Smooth muscle cell (in vitro differentiated cells): ENCODE results near the gene SELENOI. TPM values are rescaled to one million over a fixed set of nuclear protein-coding genes. Genes with fewer than 3 reads are reported as not detected.

Experiments
- DNase-seq: peaks from one replicate; lab custom pipeline; 2025; ENCODE audit not compliant: unreplicated experiment; lab: John Stamatoyannopoulos, UW
- H2AFZ ChIP-seq: fragments of 200-600 bp; sonication (generic); 2 replicates; pipeline ENCODE4 v1.6.0; 2016; ENCODE audit warnings: antibody characterized with exemption, low read depth, mild to moderate bottlenecking
- H3F3A ChIP-seq: fragments of 200-600 bp; sonication (generic); 2 replicates; pipeline ENCODE4 v1.6.0; 2017; ENCODE audit warnings: antibody characterized with exemption, low read depth
- H3K27ac ChIP-seq: fragments of 200-600 bp; sonication (generic); 2 replicates; pipeline ENCODE4 v1.5.1; 2016; ENCODE audit warnings: low read depth, mild to moderate bottlenecking
- H3K27me3 ChIP-seq: fragments of 200-600 bp; sonication (generic); 2 replicates; pipeline ENCODE4 v1.6.1; 2016; ENCODE audit warnings: low read depth, mild to moderate bottlenecking
- H3K36me3 ChIP-seq: fragments of 200-600 bp; sonication (generic); 2 replicates; pipeline ENCODE4 v1.5.1; 2016; ENCODE audit warnings: low read depth
- H3K4me1 ChIP-seq: fragments of 200-600 bp; sonication (generic); 2 replicates; pipeline ENCODE4 v1.5.1; 2016; ENCODE audit warnings: low read depth
- H3K4me2 ChIP-seq: fragments of 200-600 bp; sonication (generic); 2 replicates; pipeline ENCODE4 v1.6.0; 2016; ENCODE audit warnings: mild to moderate bottlenecking
- H3K4me3 ChIP-seq: fragments of 200-600 bp; sonication (generic); 2 replicates; pipeline ENCODE4 v1.5.1; 2016; ENCODE audit warnings: mild to moderate bottlenecking
- H3K79me2 ChIP-seq: fragments of 200-600 bp; sonication (generic); 2 replicates; pipeline ENCODE4 v1.6.0; 2016; ENCODE audit warnings: low read depth, mild to moderate bottlenecking
- H3K9ac ChIP-seq: fragments of 200-600 bp; sonication (generic); 2 replicates; pipeline ENCODE4 v1.6.0; 2016; ENCODE audit warnings: low read depth
- H3K9me3 ChIP-seq: fragments of 200-600 bp; sonication (generic); replicated peaks from 2 replicates; pipeline ENCODE4 v1.5.1; 2016; ENCODE audit warnings: low read depth
- H4K20me1 ChIP-seq: fragments of 200-600 bp; sonication (generic); 2 replicates; pipeline ENCODE4 v1.6.0; 2016; ENCODE audit warnings: low read depth
- CTCF ChIP-seq: fragments of 200-600 bp; sonication (generic); IDR thresholded peaks from 2 replicates; pipeline ENCODE4 v1.5.1; 2017; ENCODE audit warnings: borderline replicate concordance, mild to moderate bottlenecking, antibody characterized with exemption; ENCODE audit not compliant: insufficient read depth, poor library complexity, severe bottlenecking
- WGBS: methylation state at CpG from one replicate; pipeline ENCODE4 v1.1.7; 2016; ENCODE audit warnings: low lambda C conversion rate; 5-methylcytosine and 5-hydroxymethylcytosine counted together
- polyA plus RNA-seq: library from polyadenylated mRNA; unstranded; fragments of >200 nt; fragmentation: Nextera tagmentation; extraction: Ambion mirVana; gene quantifications from 2 replicates; pipeline ENCODE4 v1.2.1, GENCODE V29; 2016
- total RNA-seq: library from RNA; depleted of rRNA; stranded (reverse); fragments of >200 nt; gene quantifications from 2 replicates; pipeline ENCODE4 v1.2.3, GENCODE V29; 2014

The SELENOI gene
- total and polyA plus RNA-seq, 2 experiments from 2014 or later, result 3.3 to 26.3 TPM

- no peaks in the 10 kb centered on the region for H3K4me1 ChIP-seq
- H4K20me1 ChIP-seq, result no peaks in the 10 kb centered on the region
- no peaks in the 10 kb centered on the region for H3K9me3 ChIP-seq
- WGBS, result 95% methylated on average over 6 of the region's 6 CpGs
- H3K4me3 ChIP-seq, result no peak overlapping the region
- no peak for TF ChIP-seq CTCF
- H3F3A ChIP-seq, result no peaks in the 10 kb centered on the region
- no peak overlapping the region for H3K4me2 ChIP-seq
- H3K79me2 ChIP-seq, result no peaks in the 10 kb centered on the region
- H3K27ac ChIP-seq, result no peak overlapping the region
- H2AFZ ChIP-seq, result no peak overlapping the region
- H3K36me3 ChIP-seq, result no peaks in the 10 kb centered on the region
- H3K9ac ChIP-seq, result no peak overlapping the region
- H3K27me3 ChIP-seq, result peaks cover 6% of the 10 kb centered on the region
- no peak for DNase-seq
Observed at GRCh38 chr2:26411419-26411818, 65.5 kb downstream of the SELENOI start.

DNA sequence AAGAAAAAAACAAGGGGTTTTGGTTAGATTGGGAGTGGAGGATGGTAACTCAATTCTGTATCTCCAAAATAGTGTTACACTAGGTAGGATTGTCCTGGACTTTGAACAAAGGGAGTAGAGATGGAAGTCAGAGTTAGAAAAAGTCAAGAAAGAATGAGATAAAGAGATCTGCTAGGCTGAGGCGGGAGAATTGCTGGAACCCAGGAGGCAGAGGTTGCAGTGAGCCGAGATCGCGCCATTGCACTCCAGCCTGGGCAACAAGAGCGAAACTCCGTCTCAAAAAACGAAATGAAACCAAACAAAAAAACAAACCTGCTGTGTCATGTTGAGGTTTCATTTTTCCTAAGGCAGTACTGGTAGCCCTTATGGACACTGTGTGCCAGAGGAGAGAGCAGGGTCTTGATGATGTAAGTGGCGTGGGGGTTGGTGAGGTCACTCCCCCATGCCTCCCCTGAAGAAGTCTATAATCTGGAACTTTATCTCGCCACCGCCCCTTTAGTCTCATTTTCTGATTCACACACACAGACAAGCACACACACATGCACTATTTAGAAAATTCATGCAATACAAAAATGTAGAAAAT lies 66.2 kb downstream of the SELENOI start:
- no peak overlapping the region for H3K9ac ChIP-seq
- 92% methylated on average over 10 of the region's 10 CpGs for WGBS
- H3F3A ChIP-seq, result no peaks in the 10 kb centered on the region
- H3K79me2 ChIP-seq, result no peaks in the 10 kb centered on the region
- peaks cover 6% of the 10 kb centered on the region for H3K27me3 ChIP-seq
- no peaks in the 10 kb centered on the region for H3K4me1 ChIP-seq
- TF ChIP-seq CTCF, result no peak
- no peak overlapping the region for H3K4me3 ChIP-seq
- H3K27ac ChIP-seq, result no peak overlapping the region
- H3K9me3 ChIP-seq, result no peaks in the 10 kb centered on the region
- H4K20me1 ChIP-seq, result no peaks in the 10 kb centered on the region
- no peak overlapping the region for H2AFZ ChIP-seq
- no peak overlapping the region for H3K4me2 ChIP-seq
- H3K36me3 ChIP-seq, result no peaks in the 10 kb centered on the region
- no peak for DNase-seq

DNA sequence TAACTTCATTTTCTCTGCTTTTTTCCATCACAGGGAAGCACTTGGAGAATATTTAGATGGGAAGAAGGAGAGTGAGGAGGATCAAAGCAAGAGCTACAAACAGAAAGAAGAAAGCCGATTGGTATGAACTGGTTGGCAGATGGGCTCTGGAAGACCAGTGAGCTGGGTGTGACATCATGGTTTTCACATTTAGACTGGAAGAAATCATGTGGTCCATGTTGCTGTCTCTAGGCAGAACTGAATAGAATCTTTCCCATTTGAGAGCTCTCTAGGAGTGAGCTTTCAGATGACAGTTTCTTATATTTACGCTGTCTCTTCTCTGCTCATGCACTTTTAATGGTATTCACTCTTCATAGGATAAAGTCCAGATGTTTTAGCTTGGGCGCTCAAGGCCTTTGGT lies 68.4 kb downstream of the SELENOI start:
- no peaks in the 10 kb centered on the region for H3K4me1 ChIP-seq
- H3K9ac ChIP-seq, result no peak overlapping the region
- H3K4me2 ChIP-seq, result no peak overlapping the region
- WGBS, result 91% methylated on average over 3 of the region's 3 CpGs
- no peak overlapping the region for H3K27ac ChIP-seq
- DNase-seq, result no peak
- H3K36me3 ChIP-seq, result no peaks in the 10 kb centered on the region
- H3K4me3 ChIP-seq, result no peak overlapping the region
- H4K20me1 ChIP-seq, result no peaks in the 10 kb centered on the region
- H3K27me3 ChIP-seq, result no peaks in the 10 kb centered on the region
- TF ChIP-seq CTCF, result no peak
- no peaks in the 10 kb centered on the region for H3F3A ChIP-seq
- H3K79me2 ChIP-seq, result no peaks in the 10 kb centered on the region
- no peak overlapping the region for H2AFZ ChIP-seq
- H3K9me3 ChIP-seq, result no peaks in the 10 kb centered on the region

DNA sequence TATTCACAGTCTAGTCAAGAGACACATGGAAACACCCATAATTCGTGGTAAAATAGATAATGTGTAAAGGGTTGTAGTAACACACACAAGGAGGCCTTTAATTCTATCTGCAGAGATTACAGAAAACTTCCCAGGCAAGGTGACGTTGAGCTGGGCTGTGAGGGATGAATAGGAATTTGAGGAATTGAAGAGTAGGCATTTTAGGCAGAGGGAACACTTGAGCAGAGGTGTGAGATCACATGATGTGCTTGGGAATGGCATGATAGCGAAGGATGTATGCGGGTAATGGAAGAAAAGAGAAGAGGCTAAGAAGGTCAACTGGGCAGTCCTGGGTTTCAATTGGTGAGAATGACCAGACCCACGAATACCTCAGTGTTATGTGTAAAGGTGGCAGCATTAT lies 76.0 kb downstream of the SELENOI start:
- Histone ChIP-seq H3K27me3 (no peaks in the 10 kb centered on the region), H3K9ac (no peak overlapping the region), H3K4me2 (no peak overlapping the region), H3K27ac (no peak overlapping the region), H3K79me2 (no peaks in the 10 kb centered on the region), H4K20me1 (no peaks in the 10 kb centered on the region), H3K9me3 (no peaks in the 10 kb centered on the region), H2AFZ (no peak overlapping the region), H3K36me3 (no peaks in the 10 kb centered on the region), H3K4me3 (no peak overlapping the region), H3F3A (no peaks in the 10 kb centered on the region), H3K4me1 (no peaks in the 10 kb centered on the region)
- TF ChIP-seq CTCF, result no peak
- DNase-seq, result no peak
- 90% methylated on average over 5 of the region's 5 CpGs for WGBS
